Measurements from ENCODE around the gene ST6GALNAC1.
A peak's percentile ranks its signal among the peaks of the same experiment; 100 is the strongest.

Gene ST6GALNAC1

GRCh38 chr17:76588182-76588581 is 55.4 kb downstream of the ST6GALNAC1 start:
- no peak for TF ChIP-seq CTCF (IDR thresholded peaks at IDR 0.05; ENCODE audit: low read depth, low read length)

GRCh38 chr17:76586741-76587487 is 56.6 kb downstream of the ST6GALNAC1 start:
- H3K4me3 ChIP-seq (ENCODE audit: low read depth, low read length): no peak overlapping the region
- TF ChIP-seq CTCF (IDR thresholded peaks at IDR 0.05; ENCODE audit: low read depth, low read length): no peak

More at GRCh38 chr17:76588182-76588581, 55.4 kb downstream of the ST6GALNAC1 start:
- H3K4me3 ChIP-seq (ENCODE audit: low read depth, low read length): no peak overlapping the region

GRCh38 chr17:76585649-76586593 is 57.6 kb downstream of the ST6GALNAC1 start, which contains the start of gene ST6GALNAC2:
Gene ST6GALNAC2, minus strand, starts transcription at chr17:76585860. Its CDS starts 52 bp downstream, at chr17:76585808.
- H3K4me3 ChIP-seq (ENCODE audit: low read depth, low read length): peak within 1 kb of the TSS; percentile 53
- 0 out of 2 replicates have a peak, but pooled peaks have one; percentile 21 for TF ChIP-seq CTCF (IDR thresholded peaks at IDR 0.05; ENCODE audit: low read depth, low read length)

DNA sequence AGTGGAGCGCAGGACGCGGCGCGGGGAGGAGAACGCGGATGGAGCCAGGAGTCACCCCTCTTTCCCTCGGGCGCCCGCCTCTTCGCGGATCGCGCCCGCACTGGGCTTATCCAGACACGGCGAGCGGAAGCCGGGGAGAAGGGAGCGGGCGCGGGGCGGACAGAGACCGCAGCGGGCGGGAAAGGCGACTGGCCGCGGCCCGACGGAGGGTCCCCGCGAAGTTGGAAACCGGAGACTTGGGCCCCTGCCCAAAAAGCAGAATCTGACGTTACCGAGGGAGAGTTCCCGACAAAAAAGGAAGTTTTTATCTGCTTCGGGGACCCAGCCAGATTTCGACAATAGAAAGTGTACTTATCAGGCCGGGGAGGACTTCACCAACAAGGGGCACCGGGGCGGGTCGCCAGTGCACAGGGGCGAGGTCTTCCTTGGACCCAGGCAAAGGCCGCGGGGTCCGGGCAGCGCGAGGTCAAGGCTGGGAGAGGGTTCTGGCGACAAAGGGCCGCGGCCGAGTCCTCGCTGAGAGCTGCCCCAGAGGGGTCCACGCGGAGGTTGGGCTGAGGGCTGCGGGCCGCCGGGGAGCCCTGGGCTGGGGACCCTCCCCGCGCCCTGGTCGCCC is 58.4 kb downstream of the ST6GALNAC1 start:
- peak overlapping the region; percentile 53 for H3K4me3 ChIP-seq (ENCODE audit: low read depth, low read length)
- no peak for TF ChIP-seq CTCF (IDR thresholded peaks at IDR 0.05; ENCODE audit: low read depth, low read length)

- peak overlapping the region; percentile 53 for H3K4me3 ChIP-seq (ENCODE audit: low read depth, low read length)
- no peak for TF ChIP-seq CTCF (IDR thresholded peaks at IDR 0.05; ENCODE audit: low read depth, low read length)
Measured at GRCh38 chr17:76584427-76585032, 59.0 kb downstream of the ST6GALNAC1 start.

GRCh38 chr17:76582660-76583059 is 60.9 kb downstream of the ST6GALNAC1 start:
- no peak for TF ChIP-seq CTCF (IDR thresholded peaks at IDR 0.05; ENCODE audit: low read depth, low read length)
- no peak overlapping the region for H3K4me3 ChIP-seq (ENCODE audit: low read depth, low read length)
